Endometrial microvascular endothelial cells (primary cell): Measurements from ENCODE around the gene DIP2A. TPM values are rescaled to one million over a fixed set of nuclear protein-coding genes. Genes with fewer than 3 reads are reported as not detected.

Experiments
- in situ Hi-C: cut with HindIII; loops from 2 replicates; pipeline ENCODE4 v1.10.0; 2017; ENCODE audit warnings: low sequenced_read_pairs, low pct_unique_long_range_greater_than_20kb; ENCODE audit errors: inconsistent ontology term
- total RNA-seq: library from RNA; depleted of rRNA; stranded (reverse); fragments of >200 nt; gene quantifications from one replicate; pipeline ENCODE4 v1.2.3, GENCODE V29; 2015; ENCODE audit errors: inconsistent ontology term

The DIP2A gene
- total RNA-seq, 1 donor from 2014 or later = 28.9 TPM

DNA sequence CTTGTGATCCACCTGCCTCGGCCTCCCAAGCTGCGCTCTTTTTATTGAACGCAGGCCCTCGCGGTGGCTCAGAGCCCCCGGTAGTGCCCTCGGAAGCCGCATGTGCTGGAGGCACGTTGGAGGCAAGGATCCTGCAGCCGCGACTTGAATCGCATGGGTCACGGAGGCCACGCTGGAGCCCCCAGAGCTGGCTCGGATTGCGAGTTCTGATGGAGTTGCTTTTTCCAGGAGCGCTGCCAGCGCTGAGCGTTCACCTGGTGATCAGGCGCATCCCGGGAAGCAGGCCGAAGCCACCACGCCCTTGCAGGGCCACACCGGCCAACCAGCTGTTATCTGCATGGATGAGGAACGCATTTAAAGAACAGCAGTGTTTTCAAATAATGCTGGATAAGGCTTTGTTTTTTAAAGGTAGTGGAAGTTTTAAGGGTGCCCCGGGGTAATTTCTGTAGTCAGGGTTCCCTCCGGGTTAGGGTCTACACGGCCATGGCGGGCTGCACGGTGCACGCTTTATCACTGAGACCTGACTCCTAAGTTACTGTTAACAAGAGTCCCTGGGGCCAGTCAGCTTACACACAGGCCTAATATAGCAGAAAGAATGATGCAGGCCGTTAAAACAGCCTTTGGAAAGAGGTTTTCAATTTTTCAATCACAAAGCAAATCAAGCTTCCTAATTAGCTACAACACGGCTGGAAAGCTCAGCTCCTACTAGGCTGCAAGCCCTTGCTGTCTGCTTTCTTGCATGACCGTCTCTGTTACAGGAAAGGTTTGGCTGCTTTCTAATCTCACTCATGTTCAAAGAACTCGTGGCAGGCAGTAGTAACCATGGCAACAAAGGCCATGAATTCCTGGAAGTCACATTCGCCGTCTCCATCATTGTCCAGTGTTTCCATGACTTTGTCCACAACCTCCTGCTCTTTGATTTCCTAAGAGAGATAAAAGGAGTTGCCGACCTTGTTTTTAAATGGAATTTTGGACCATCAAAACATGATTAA, 140.2 kb downstream of the DIP2A start:
- in situ Hi-C loops = no loop called here

- in situ Hi-C loops = no loop called here
Measured at GRCh38 chr21:46600305-46600704, 141.6 kb downstream of the DIP2A start.

- in situ Hi-C loops = no loop called here
Measured at GRCh38 chr21:46600978-46601377, 142.3 kb downstream of the DIP2A start.

DNA sequence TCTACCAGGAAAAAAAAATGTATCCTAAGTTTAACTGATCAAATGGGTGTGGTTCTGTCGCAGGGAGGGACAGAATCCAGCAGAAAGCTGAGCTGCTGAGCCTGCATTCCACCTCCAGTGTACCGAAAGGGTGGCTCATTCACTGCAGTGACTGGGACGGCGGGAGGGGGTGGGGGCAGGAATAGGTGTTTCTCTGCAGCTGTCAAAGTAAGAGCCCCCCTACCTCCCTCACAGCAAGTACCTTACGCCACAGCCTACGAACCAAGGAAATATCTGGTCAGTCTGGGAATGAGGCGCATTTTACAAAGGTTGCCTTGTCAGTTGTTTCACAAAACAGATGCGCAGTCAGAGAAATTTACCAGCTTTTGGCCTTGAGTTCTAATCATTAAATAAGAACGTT, 144.5 kb downstream of the DIP2A start:
- in situ Hi-C loops = no loop called here

- in situ Hi-C loops = no loop called here
Measured at GRCh38 chr21:46604329-46604974, 145.8 kb downstream of the DIP2A start.

- in situ Hi-C loops = no loop called here
Measured at GRCh38 chr21:46604975-46605766, 146.5 kb downstream of the DIP2A start, which contains the start of gene S100B. S100B (minus strand) TSS chr21:46605082; CDS start chr21:46602415, 2,667 bp downstream.

- in situ Hi-C loops = no loop called here
Measured at GRCh38 chr21:46605767-46606426, 147.2 kb downstream of the DIP2A start.

- in situ Hi-C loops = no loop called here
Measured at GRCh38 chr21:46606427-46606813, 147.7 kb downstream of the DIP2A start.

GRCh38 chr21:46607636-46608035, 148.9 kb downstream of the DIP2A start:
- in situ Hi-C loops = no loop called here

- in situ Hi-C loops = no loop called here
Measured at GRCh38 chr21:46608672-46609111, 150.0 kb downstream of the DIP2A start.

DNA sequence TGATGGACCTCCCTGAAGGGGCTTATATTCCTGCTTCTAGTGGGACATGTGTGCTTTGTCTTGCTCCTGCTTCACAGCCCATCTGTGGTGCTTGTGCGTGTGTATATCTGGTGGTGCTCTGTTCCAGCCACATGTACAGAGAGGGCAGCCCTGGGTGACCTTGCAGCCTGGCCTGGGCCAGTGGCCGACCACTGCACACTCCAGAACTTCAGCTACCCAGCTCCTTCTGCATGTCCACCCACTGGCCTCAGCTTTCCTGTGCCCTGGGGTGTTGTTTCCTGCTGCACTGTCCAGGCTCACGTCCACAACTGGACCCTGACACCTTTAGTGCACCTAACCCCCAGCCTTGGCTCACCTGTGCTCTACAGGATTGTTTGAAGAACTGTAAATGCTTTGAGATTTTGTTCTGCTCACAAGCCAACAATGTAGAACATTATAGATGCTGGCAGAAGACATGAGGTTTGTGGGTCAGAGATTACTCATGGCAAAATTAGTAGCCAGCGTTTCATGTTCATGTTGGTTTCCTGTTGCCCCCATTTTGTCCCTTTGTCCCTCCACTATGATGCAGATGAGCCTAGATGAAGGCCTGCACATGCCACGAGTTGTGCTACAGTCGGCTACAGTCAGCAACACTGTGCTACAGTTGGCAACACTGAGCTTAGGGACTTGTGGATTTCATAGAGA, 151.5 kb downstream of the DIP2A start:
- in situ Hi-C loops = no loop called here

DNA sequence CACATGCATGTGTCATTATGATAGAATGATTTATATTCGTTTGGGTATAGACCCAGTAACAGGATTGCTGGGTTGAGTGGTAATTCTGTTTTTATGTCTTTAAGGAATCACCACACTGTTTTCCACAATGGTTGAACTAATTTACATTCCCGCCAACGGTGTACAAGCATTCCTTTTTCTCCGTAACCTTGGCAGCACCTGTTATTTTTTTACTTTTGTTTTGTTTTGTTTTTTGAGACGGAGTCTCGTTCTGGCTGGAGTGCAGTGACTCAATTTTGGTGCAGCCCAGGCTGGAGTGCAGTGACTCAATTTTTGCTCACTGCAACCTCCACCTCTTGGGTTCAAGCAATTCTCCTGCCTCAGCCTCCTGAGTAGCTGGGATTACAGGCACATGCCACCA, 154.7 kb downstream of the DIP2A start:
- in situ Hi-C loops = no loop called here

DNA sequence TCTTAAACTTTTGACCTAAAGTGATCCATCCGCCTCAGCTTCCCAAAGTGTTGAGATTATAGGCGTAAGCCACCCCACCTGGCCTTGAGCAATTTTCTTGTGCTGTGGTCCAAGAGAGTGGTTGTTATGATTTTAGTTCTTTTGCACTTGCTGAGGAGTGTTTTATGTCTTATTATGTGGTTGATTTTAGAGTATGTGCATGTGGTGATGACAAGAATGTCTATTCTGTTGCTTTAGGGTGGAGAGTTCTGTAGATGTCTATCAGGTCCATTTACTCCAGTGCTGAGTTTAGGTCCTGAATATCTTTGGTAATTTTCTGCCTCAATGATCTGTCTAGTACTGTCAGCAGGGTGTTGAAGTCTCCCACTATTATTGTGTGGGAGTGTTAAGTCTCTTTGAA, 157.4 kb downstream of the DIP2A start:
- in situ Hi-C loops = no loop called here

GRCh38 chr21:46616656-46617055, 158.0 kb downstream of the DIP2A start:
- in situ Hi-C loops = no loop called here

DNA sequence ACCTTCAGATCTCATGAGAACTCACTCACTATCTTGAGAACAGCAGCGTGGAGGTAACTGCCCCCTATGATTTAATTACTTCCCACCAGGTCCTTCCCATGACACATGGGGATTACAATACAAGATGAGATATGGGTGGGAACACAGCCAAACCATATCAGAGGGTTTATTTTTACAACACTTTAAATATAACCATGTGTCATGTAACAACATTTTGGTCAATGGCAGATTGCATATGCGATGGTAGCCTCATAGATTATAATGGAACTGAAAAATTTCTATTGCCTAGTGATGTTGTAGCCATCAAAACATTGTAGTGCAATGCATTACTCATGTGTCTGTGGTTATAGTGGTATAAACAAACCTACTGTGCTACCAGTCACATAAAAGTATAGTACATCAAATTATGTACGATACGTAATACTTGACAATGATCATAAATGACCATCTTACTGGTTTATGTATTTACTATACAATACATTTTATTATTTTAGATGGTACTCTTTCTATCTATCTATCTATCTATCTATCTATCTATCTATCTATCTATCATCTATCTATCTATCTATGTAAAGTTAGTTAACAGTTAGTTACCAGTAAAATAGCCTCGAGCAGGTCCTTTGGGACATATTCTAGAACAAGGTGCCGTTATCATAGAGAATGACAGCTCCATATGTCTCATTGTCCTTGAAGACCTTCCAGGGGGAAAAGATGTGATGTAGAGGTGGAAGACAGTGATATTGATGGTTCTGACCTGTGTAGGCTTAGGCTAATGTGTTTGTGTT, 158.8 kb downstream of the DIP2A start:
- in situ Hi-C loops = no loop called here

- in situ Hi-C loops = no loop called here
Measured at GRCh38 chr21:46618738-46619379, 160.2 kb downstream of the DIP2A start.
